DMS79 treated with DMSO at 0.1 percent for 48 hours (cell line): ENCODE measurements around the gene RTKN2.
"Not testable (repeated sequence)": the region's sequence is repeated elsewhere in the genome, so short reads cannot be mapped to it uniquely, and the experiment has no call there.

ENCODE experiments used
- DNase-seq: peaks from one replicate; lab custom pipeline; 2025; lab: John Stamatoyannopoulos, UW

The RTKN2 gene

DNA sequence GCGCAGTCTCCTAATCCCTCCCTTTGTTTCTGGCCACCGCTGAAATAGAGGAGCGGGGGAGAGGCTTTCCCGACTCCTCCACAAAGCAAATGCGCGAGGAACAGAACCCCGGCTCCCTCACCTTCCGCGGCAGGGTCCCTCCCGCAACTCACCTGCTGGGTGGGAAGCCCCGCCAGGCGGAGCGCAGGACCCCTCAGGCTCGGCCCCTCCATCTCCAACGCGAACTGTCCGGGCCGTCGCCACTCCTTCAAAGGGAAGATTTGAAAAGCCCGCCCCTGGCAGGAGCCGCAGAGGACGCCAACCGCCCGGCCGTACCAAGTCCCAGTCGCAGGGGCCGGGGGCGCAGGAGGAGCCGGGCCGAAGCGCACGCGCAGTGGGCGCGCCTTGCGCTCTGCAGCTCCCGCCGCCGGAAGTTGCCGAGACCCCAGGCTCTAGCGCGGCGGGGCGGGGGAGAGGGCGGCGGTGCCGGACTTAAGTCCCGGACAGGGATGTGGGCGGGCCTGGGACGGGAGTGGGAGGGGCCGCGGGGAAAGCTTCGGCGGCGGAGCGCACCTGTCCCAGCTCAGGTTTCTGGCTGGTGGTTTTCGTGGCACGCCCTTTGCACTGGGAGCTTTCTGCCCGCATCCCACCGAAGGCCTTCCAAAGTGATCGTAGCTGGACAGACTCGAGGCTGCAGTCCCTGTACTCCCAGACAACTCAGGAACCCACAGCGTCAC lies at the start of gene RTKN2:
Gene RTKN2 (minus strand): TSS at position 446 of the 716 bp plus-strand sequence. CDS start 234 bp downstream, at position 212.
- DNase-seq, result peak; percentile 56

DNA sequence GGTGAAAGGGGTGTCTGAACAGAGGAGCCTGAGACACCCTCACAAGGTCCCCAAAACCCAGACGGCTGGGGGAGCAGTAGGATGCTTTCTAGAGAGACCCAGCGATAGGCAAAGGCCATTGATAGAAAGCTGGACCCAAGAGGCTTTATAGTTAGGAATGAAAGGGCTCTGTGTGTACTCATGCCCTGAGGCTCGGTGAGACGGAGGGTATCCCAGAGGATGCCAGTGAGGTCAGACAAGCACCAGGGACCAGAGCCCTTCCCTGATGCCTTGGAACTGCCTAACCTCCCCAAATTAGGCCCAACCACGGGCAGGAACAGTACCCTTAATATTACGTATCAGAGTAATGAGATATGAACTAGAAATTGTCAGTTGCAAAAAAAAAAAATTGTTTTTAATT lies 48.6 kb upstream of the RTKN2 start:
- no peak for DNase-seq

DNA sequence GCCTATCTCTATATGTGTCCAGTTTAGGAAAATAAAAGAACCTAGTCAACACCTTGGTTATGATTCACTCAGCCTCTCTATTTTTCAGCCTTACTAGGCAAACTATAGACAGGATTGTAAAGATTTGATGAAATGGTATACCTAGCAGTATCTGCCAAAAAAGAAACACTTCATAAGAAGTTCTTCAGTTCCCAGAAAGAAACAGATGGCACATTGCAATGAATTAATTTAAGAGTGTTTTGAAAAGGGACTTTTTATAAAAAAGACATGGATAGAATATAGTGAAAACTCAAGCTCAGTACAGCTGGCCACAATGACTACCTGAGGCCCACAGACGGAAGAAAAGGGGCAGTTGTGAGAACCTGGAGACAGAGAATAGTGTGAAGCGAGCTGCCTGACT lies 40.6 kb upstream of the RTKN2 start:
- no peak for DNase-seq

DNA sequence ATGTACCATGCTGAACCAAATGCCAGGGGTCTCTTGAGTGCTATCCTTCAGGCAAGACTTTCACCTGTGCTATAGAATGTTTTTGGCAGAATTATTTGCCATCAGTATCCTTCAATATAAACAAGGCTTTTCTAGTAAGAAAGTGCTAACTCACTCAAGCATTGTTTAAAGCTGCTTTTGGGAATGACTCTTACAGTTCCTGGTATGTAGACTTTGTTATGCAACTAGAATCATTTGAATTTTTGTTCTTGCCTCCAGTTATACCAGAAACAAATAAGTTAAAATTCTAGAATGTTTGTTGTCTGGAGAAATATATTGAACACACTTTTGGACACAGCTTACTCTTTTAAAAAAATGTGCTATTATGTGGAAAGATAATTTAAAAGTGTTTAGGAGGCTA lies 39.5 kb upstream of the RTKN2 start:
- DNase-seq, result no peak

DNA sequence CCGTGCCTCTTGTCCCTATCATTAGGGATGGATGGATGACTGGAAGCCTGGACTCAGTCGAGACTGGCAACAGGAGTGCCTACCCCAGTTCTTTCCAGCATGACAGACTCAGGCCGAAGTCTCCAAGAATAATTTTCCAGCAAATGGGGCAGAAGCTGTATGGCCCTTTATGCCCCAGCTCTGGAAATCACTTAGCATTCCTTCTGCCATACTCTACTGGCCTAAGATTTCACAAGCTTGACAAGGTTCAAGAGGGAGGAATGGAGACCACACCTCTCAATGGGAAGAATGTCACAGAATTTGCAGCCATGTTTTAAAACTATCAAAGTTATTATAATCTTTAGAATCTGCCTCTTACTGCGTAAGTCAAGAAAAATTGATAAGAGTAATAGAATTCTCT lies 39.0 kb upstream of the RTKN2 start:
- no peak for DNase-seq

DNA sequence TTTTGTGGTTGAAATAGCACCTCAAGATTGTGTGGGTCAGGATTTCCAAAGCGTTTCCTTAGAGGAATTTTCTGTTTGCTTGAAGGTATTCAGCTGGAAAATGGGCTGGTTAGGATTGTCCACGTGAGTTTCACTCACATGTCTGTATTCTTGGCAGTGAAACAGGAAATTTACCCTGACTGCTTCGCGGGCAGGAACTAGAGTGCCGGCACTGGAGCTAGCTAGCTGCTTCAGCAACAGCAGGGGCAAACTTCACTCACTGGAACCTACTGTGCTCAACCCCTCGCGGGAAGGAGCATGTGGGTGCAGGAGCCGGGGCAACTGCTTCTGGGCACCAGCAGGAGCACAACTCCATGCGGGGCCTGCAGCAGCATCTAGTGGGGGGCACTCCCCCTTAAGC lies 38.0 kb upstream of the RTKN2 start:
- no peak for DNase-seq

DNA sequence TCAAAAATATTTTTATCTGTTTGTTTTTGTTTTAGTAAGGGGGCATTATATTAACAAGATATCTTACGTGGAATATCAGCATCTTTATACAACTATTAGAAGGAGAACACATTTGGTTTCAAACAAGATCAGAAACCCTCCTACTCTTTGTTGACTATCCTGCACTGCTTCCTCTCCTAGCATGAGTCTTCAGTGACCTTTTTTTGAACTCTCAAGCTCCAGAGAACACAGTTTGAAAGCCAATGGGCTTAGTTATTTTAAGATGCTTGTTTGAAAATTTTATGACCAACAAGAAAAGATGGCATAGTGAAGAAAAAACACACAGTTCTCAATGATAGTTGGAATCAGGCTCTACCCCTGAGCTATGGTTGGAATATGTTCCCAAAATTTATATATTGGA lies 37.2 kb upstream of the RTKN2 start:
- no peak for DNase-seq

GRCh38 chr10:62303922-62304321 lies 35.3 kb upstream of the RTKN2 start:
- no peak for DNase-seq

DNA sequence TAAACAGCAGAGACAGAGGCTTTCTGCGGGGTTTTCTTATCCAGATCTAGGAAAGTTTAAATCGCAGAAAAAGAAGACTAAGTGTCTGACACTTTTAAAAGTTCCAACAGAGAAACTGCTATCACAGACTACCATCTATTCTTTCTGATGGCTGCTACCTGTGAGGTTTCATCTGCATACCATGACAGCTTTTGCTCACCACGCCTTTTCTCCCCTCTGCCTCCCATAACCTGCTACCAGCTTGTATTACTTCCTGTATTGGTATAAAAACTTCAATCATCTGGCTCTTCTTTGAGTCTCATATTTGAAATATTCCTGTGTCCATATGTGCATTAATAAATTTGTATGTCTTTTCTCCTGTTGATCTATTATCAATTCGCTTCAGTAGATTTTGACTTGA lies 34.1 kb upstream of the RTKN2 start:
- DNase-seq, result no peak

- no peak for DNase-seq
Measured at GRCh38 chr10:62297857-62298256, 29.2 kb upstream of the RTKN2 start.

GRCh38 chr10:62284221-62284620 lies 15.6 kb upstream of the RTKN2 start:
- DNase-seq, result no peak

DNA sequence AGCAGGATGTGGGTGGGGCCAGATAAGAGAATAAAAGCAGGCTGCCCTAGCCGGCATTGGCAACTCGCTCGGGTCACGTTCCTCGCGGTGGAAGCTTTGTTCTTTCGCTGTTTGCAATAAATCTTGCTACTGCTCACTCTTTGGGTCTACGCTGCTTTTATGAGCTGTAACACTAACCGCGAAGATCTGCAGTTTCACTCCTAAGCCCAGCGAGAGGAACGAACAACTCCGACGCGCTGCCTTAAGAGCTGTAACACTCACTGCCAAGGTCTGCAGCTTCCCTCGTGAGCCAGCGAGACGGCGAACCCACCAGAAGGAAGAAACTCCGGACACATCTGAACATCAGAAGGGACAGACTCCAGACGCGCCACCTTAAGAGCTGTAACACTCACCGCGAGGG lies 12.7 kb upstream of the RTKN2 start:
- DNase-seq, result not testable (repeated sequence)

- not testable (repeated sequence) for DNase-seq
Measured at GRCh38 chr10:62280392-62280791, 11.7 kb upstream of the RTKN2 start.

GRCh38 chr10:62278441-62278910 lies 9.8 kb upstream of the RTKN2 start:
- DNase-seq, result no peak

DNA sequence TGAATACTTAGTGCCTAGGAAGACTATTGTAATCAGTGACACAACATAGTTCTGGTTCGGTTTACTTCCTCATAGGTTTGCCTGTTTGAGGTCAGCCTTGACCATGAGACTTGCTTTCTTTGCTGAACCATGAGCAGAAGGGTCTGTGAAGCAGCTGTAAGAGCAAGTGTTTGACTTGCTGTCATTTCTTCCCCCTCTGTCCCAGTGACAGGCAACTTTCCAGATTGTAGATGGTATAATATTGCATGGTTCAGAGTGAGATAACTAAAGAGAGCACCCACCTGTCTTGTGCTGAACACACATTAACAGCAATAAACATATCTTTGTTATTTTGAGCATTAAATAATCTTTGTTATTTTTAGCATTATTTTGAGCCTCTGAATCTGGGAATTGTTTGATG lies 9.3 kb upstream of the RTKN2 start:
- no peak for DNase-seq

DNA sequence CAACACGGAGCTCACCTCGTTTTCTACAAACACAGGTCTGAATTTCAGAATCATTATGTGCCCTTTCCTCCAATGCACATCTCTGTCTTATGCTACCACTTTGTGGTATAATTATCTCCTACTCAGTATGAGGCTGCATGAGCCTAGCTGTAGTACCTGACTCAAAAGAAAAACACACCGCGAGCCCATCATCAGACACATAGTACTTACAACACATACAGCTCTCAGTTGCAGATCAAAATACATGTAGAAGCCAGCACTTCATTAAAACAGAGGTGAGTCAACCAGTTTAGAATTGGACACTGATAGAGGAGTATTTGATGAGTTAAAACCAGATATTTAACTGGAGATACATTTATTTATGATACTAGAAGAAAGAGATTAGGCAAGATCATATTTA lies 1.4 kb upstream of the RTKN2 start:
- no peak for DNase-seq

DNA sequence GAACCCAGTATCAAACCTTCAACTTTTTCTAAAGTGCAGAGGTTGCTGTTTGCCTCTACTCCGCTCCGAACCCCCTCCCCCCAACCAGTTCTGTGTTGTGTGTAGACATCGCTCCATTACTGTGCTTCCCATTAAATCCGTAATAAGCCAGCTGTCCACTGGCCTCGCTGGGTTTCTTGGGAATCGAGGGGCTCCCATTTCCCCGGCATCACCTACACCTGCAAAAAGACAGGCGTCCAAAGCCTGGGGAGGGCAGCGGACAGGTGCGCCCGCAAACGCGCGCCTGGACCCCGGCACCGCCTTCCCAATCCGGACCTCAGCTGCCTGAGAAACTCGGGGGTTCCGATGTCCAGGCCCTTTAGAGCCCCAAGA lies 631 bp downstream of the RTKN2 start:
- DNase-seq, result no peak

GRCh38 chr10:62266611-62267010 lies 2.0 kb downstream of the RTKN2 start:
- peak; percentile 3 for DNase-seq

DNA sequence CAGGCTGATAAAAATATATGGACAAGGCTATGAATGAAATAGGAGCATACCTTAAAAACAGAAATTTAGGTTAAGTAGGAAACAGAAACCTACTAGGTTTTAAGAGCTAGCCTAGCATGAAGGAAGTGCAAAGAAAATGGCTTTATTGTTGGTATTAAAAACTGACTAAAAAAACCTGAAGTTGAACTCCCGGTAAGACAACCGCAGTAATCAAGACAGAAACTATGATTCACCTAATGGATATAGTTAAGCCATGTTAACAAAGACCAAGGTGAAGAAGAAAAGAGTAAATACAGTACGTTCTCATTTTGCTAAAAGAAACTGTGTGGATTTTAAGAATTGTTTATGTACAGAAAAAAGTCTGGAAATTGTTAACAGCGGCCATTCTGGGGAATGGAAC lies 2.5 kb downstream of the RTKN2 start:
- no peak for DNase-seq

DNA sequence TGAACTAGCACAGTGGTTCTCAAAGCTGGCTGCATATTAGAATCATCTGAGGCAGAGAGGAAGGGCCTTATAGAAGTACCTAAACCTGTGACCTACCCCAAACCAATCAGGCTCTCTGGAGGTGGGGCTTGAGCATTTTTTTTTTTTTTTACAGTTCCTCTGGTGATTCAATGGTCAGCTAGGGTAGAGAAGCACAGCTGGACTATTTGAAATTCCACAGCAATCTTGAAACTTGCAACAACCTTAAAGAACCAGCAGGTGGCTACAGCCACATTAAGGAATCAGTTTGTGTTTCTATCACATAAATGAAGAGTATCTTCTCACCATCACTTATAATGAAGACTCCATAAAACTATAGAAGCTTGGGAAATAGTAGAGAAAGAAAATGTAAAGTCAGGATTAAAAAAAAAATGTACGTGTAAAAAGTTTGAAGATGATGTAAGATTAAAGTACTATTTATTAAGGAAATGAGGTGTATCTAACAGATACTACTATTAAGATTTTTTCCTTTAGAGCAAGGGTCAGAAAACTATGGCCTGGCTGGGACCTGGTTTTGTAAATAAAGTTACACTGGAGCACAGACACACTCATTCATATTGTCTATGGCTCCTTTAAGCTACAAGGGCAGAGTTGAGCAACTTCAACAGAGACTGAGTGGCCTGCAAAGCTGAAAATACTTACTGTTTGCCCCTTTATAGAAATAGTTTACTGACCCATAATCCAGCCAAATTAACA lies 3.8 kb downstream of the RTKN2 start:
- no peak for DNase-seq

- no peak for DNase-seq
Measured at GRCh38 chr10:62264126-62264525, 4.5 kb downstream of the RTKN2 start.

- no peak for DNase-seq
Measured at GRCh38 chr10:62261666-62262065, 7.0 kb downstream of the RTKN2 start.

DNA sequence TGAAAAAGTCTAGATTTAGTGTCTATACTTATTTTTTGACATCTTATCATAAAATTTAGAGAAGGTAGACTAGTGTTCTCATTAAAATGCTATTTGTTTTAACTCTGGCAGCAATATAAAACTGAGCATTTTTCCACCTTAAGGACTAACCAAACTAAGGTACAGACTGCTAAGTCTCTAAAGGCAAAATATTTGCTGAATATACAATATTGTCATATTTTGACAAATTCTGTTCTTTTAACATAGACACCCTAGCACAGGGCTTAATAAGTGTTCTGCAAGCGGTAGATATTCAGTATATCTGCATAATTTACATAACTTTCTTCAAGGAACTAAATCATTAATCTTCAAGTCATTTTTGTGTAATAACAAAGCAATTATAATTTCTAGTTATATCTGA lies 8.6 kb downstream of the RTKN2 start:
- no peak for DNase-seq

- DNase-seq, result no peak
Measured at GRCh38 chr10:62259456-62259855, 9.2 kb downstream of the RTKN2 start.
